Endometrium (tissue), 2 donors: ENCODE data around the gene ALDH1A3.
"Not testable (repeated sequence)": the region's sequence is repeated elsewhere in the genome, so short reads cannot be mapped to it uniquely, and the experiment has no call there.

Experiments
- FAIRE-seq: peaks from 2 replicates; lab custom pipeline; 2012; peaks lifted over from hg19 to GRCh38; lab: Jason Lieb, UNC
- donor health status: control.
- donor health status: control.

The ALDH1A3 gene

GRCh38 chr15:100879464-100880138, at the start of gene ALDH1A3:
Gene ALDH1A3, plus strand, starts transcription at chr15:100879831. Its CDS starts 77 bp downstream, at chr15:100879908.
- FAIRE-seq: no peak

DNA sequence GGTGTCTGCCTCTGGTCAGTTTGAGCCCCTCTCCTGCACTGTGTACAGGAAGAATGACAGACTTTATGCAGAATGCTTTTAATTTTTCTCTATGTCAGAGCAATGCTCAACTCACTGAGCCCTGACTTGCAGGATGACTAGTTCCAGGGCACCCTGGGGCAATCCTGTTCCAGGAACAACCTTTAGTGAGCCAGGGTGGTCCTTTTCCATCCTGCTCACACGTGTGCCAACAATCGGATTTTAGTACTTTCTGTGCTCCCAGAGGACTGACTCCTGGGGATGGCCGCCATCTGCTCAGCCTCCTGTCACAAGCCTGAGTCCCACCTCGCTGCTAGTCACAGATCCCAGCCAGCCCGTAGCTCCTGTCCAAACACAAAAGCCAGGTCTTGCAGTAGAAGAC, 48.2 kb upstream of the ALDH1A3 start:
- FAIRE-seq: no peak

DNA sequence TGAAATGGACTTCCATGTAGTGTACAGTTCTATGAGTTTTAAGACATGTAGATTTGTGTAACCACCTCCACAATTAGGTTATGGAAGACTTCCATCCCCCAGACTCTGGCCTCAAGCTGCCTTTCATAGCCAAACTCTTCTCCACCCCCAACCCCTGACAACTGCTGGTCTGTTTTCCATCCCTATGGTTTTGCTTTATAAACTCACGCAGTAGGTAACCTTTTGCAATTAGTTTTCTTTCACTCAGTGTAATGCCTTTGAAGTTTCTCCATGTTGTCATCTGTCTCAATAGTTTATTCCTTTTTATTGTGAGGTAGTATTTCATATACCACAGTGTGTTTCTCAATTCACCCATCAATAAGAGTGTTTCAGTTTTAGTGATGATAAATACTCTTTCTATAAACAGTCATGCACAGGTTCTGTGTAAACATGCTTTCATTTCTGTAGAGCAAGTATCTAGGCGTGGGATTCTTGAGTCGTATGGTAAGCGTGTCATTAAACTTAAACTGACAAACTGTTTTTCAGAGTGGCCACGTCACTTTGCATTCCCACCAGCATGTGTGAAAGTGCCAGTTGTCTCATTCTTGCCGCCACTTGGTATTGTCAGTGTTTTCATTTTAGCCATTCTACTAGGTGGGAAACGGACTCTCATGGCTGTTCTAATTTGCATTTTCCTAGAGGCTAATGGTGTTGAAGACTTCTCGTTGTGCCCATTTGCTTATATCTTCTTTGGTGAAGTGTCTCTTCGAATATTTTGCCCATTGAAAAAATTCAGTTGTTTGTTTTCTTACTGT, 47.3 kb upstream of the ALDH1A3 start:
- FAIRE-seq: no peak

- FAIRE-seq: no peak
Observed at GRCh38 chr15:100833417-100834389, 45.9 kb upstream of the ALDH1A3 start.

GRCh38 chr15:100834731-100835130, 44.9 kb upstream of the ALDH1A3 start:
- FAIRE-seq: no peak

- FAIRE-seq: no peak
Observed at GRCh38 chr15:100835636-100836035, 44.0 kb upstream of the ALDH1A3 start.

DNA sequence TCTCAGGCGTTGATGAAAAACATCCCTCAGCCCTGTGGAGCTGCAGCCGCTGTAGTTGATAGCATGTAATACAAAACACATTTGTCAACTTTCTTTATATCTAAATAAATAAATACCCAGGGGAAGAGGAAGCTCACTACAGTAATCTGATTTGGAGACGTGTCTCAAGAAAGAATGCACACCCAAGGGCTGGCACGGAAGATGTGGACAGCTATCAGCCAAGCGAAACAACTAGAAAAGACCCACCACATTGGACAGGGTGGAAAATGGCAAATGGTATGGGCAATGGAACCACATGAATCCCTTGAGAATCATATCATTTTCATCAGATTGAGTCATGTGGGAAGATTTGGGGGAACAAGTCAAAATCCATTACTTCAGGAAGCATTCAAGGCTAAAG, 43.1 kb upstream of the ALDH1A3 start:
- no peak for FAIRE-seq

GRCh38 chr15:100841426-100841825, 38.2 kb upstream of the ALDH1A3 start:
- no peak for FAIRE-seq

- FAIRE-seq: no peak
Observed at GRCh38 chr15:100842756-100843730, 36.6 kb upstream of the ALDH1A3 start.

- FAIRE-seq: no peak
Observed at GRCh38 chr15:100844167-100844566, 35.5 kb upstream of the ALDH1A3 start.

- FAIRE-seq: no peak
Observed at GRCh38 chr15:100844778-100845177, 34.9 kb upstream of the ALDH1A3 start.

DNA sequence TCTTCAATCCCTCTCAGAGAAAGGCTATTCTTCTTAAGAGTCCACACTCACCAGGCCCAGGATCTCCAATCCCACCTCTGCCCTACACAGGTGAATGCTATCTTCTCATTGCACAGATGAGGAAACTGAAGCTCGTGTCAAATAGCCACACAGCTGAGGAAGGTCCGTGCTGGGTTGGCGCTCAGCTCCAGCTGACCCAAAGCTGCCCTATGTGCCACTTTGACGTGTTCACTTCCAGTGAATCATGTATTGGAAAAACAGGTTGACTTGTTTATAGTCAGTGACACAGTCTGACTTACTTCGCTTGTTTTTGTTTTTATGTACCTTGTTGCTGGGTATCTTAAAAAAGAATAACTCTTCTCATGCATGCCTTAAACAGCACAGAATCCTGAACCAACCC, 32.4 kb upstream of the ALDH1A3 start:
- FAIRE-seq: no peak

DNA sequence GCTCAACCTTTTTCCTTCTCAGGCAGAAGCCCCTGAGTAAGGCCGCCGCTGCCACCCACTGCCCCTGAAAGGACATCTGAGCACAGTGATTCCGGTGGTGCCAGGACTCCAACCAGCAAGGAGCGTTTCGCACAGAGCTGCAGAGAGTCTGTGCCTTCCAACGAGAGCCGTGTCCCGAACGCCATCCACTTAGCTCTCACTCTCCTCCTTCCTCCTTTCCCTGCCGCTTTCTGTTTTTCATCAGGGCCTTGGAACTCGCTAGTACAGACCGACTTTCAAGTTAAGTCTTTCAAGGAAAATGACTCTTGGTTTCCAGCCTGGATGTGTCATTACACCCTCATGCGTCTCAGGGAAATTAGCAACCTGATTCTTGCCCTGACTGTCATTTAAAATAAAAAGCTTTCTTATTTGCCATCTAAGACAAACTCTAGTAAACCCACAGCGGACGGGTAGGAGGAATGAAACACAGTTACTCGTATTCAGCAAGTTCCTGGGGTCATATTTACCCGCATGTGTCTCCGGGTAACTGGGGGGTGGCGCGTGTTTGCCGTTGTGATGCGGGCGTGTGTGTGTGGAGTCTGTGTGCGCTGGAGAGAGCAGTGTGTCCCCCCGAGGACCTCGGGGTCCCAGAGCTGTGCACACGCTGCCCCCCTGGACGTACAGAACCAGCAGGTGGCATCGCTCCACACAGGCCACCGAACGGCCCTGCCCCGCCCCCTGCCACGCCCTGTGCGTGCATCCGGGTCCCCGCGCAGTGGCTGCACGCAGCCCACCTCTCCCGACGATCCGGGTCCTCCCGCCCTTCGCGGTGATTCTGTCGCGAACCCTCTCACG, 30.4 kb upstream of the ALDH1A3 start:
- no peak for FAIRE-seq

GRCh38 chr15:100849855-100850218, 29.8 kb upstream of the ALDH1A3 start:
- no peak for FAIRE-seq

- FAIRE-seq: not testable (repeated sequence)
Observed at GRCh38 chr15:100851428-100852015, 28.1 kb upstream of the ALDH1A3 start.

GRCh38 chr15:100852630-100853029, 27.0 kb upstream of the ALDH1A3 start:
- no peak for FAIRE-seq

- FAIRE-seq: no peak
Observed at GRCh38 chr15:100853676-100854440, 25.8 kb upstream of the ALDH1A3 start.

GRCh38 chr15:100856867-100857266, 22.8 kb upstream of the ALDH1A3 start:
- no peak for FAIRE-seq

DNA sequence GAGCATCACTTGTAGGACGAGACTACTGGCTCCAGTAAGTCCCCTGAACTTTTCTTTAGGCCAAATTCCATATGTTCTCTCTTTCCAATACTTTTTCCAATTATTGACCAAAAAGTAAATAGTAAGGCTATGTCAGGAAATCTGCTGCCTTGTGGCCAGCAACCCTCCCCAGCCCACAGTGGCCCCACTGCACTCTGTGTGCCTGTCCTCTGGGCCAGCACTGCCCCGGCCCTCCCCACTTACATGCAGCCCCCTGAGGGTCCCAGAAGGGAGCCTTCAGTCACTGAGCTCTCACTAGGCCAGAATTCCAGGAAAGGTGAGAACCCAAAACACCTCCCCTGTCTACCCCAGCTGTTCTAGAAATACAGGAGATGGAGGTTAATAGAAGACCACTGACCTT, 21.3 kb upstream of the ALDH1A3 start:
- no peak for FAIRE-seq
